Upper lobe of left lung (tissue), 4 donors: ENCODE data around the gene PLXNA2.

Source experiments
- CTCF ChIP-seq, 6 experiments: fragments of 450-650 bp in 4 of 6; fragments of 200-600 bp in 2 of 6; sonication (generic) in 2 of 6; IDR thresholded peaks; one replicate each; pipeline ENCODE4 v1.5.1; 2016 to 2019; ENCODE audit warnings: antibody characterized with exemption in 6 of 6
- EP300 ChIP-seq, 4 donors: sonication (generic); formaldehyde crosslinking; IDR thresholded peaks; one replicate each; pipeline ENCODE4 v1.5.1; 2017; ENCODE audit warnings: antibody characterized with exemption in 4 of 4, control low read depth in 2 of 4
- POLR2A ChIP-seq, 4 donors: fragments of 450-650 bp; IDR thresholded peaks; one replicate each; pipeline ENCODE4 v1.5.1; 2016 to 2017; ENCODE audit warnings: antibody characterized with exemption in 4 of 4, mild to moderate bottlenecking in 2 of 4
- POLR2AphosphoS5 ChIP-seq, 2 donors: sonication (generic); formaldehyde crosslinking; IDR thresholded peaks; one replicate each; pipeline ENCODE4 v1.5.1; 2017; ENCODE audit warnings: antibody characterized with exemption in 2 of 2

- TF ChIP-seq POLR2A (IDR thresholded peaks at IDR 0.05) (no peak), CTCF (IDR thresholded peaks at IDR 0.05) (no peak), EP300 (IDR thresholded peaks at IDR 0.05) (no peak), POLR2AphosphoS5 (IDR thresholded peaks at IDR 0.05) (no peak)
Observed at GRCh38 chr1:208057056-208057455, 187.1 kb downstream of the PLXNA2 start.
